GM12892 (cell line): ENCODE measurements around the gene TGIF1.

Experiments
- DNase-seq: peaks from one replicate; pipeline ENCODE4 v3.0.0; 2011; ENCODE audit not compliant: insufficient read length
- FAIRE-seq: peaks from 2 replicates; lab custom pipeline; 2011; peaks lifted over from hg19 to GRCh38; lab: Jason Lieb, UNC
- POLR2A ChIP-seq: IDR thresholded peaks from 2 replicates; pipeline ENCODE4 v1.6.1; 2011; ENCODE audit warnings: low read depth, low read length, control low read depth
- POLR2AphosphoS5 ChIP-seq: IDR thresholded peaks from 2 replicates; pipeline ENCODE4 v1.6.1; 2011; ENCODE audit warnings: low read depth, low read length, control low read depth
- TAF1 ChIP-seq: IDR thresholded peaks from 2 replicates; pipeline ENCODE4 v1.6.1; 2011; ENCODE audit warnings: low read depth, mild to moderate bottlenecking, control low read depth, low read length, borderline replicate concordance

TGIF1 gene

GRCh38 chr18:3415110-3415509, 34.9 kb upstream of the TGIF1 start:
- DNase-seq, result no peak
- no peak for FAIRE-seq
- TF ChIP-seq POLR2A (no peak), TAF1 (no peak), POLR2AphosphoS5 (no peak)

- TF ChIP-seq POLR2AphosphoS5 (no peak), TAF1 (no peak), POLR2A (no peak)
- DNase-seq, result no peak
- FAIRE-seq, result no peak
Measured at GRCh38 chr18:3418083-3418482, 31.9 kb upstream of the TGIF1 start.

DNA sequence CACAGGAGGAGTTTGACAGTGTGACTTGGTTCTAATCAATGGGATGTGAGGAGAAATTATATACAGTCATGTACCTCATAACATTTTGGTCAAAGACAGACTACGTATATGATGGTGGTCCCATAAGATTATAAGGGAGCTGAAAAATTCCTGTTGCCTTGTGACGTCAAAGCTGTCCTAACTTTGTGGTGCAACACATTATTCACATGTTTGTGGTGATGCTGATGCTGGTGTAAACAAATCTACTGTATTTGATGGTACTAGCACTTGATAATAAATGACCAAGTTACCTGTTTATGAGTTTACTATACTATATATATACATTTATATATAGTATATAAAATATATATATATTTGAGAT, 29.1 kb upstream of the TGIF1 start:
- DNase-seq (no peak), FAIRE-seq (no peak)
- TF ChIP-seq POLR2AphosphoS5 (no peak), POLR2A (no peak), TAF1 (no peak)

- no peak for TF ChIP-seq POLR2AphosphoS5
- TF ChIP-seq TAF1, result no peak
- no peak for TF ChIP-seq POLR2A
- DNase-seq (no peak), FAIRE-seq (no peak)
Measured at GRCh38 chr18:3422905-3423304, 27.1 kb upstream of the TGIF1 start.

- DNase-seq (no peak), FAIRE-seq (no peak)
- TF ChIP-seq TAF1 (no peak), POLR2A (no peak), POLR2AphosphoS5 (no peak)
Measured at GRCh38 chr18:3424280-3424890, 25.6 kb upstream of the TGIF1 start.

GRCh38 chr18:3425030-3425429, 24.9 kb upstream of the TGIF1 start:
- no peak for DNase-seq
- no peak for TF ChIP-seq TAF1
- no peak for TF ChIP-seq POLR2AphosphoS5
- TF ChIP-seq POLR2A, result no peak
- FAIRE-seq, result no peak

- no peak for FAIRE-seq
- no peak for DNase-seq
- TF ChIP-seq POLR2A (no peak), POLR2AphosphoS5 (no peak), TAF1 (no peak)
Measured at GRCh38 chr18:3425446-3425845, 24.5 kb upstream of the TGIF1 start.

GRCh38 chr18:3426074-3426473, 23.9 kb upstream of the TGIF1 start:
- no peak for FAIRE-seq
- no peak for DNase-seq

DNA sequence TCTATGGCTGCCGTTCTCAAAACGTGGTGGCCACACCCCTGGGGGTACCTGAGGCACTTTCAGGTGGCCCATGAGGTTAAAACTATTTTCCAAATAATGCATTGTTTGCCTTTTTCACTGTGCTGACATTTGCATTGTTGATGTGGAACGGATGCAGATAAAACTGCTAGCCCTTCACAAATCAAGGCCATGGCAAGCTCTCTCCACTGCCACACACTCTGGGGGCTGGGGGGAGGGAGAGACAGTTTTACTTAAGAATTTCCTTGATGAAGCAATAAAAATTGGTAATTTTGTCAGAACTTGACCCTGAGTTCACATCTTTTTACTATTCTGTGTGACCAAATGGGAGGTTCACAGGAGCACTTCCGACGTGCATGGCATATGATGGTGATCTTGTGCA, 22.0 kb upstream of the TGIF1 start:
- TF ChIP-seq POLR2AphosphoS5, result no peak
- TF ChIP-seq TAF1, result no peak
- TF ChIP-seq POLR2A, result no peak
- DNase-seq (no peak), FAIRE-seq (no peak)

More at GRCh38 chr18:3426074-3426473, 23.9 kb upstream of the TGIF1 start:
- no peak for TF ChIP-seq POLR2A
- no peak for TF ChIP-seq POLR2AphosphoS5
- no peak for TF ChIP-seq TAF1

DNA sequence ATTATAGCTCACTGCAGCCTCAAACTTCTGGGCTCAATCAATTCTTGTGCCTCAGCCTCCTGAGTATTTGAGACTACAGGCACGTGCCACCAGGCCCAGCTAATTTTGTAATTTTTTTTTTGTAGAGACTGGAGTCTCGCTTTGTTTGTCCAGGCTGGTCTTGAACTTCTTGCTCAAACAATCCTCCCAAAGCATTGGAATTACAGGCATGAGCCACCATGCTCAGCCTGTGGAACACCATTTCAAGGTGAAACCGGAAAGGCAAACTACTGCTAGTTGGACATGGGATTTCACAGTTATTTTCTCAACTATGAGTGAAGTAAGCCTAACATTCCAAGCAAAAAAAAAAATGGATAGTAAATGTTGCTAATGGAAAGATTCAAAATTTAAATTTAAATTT, 20.9 kb upstream of the TGIF1 start:
- DNase-seq (no peak), FAIRE-seq (no peak)
- TF ChIP-seq TAF1, result no peak
- TF ChIP-seq POLR2AphosphoS5, result no peak

DNA sequence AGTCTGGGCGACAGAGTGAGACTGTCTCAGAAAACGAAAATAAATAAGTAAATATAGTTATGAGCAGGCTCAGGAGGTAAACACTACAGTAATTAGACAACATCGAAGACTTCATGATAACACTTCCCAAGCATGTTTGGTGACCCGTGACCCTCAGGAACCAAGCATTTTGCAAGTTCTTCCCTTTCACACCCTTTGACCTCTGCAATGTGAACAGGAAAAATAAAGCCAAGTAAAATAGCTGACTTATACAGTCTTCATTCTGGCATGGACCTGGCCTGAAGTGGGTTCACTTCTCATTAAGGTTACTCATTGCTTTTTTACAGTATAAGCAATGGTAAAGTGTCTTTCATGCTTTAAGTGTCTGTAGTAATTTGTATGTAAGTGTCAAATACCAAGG, 15.3 kb upstream of the TGIF1 start:
- no peak for TF ChIP-seq POLR2AphosphoS5
- TF ChIP-seq POLR2A, result no peak
- no peak for TF ChIP-seq TAF1
- FAIRE-seq (no peak), DNase-seq (no peak)

GRCh38 chr18:3440341-3440740, 9.6 kb upstream of the TGIF1 start:
- FAIRE-seq (no peak), DNase-seq (no peak)
- TF ChIP-seq TAF1 (no peak), POLR2A (no peak), POLR2AphosphoS5 (no peak)

GRCh38 chr18:3441290-3441689, 8.7 kb upstream of the TGIF1 start:
- no peak for TF ChIP-seq TAF1
- no peak for TF ChIP-seq POLR2AphosphoS5
- no peak for TF ChIP-seq POLR2A
- FAIRE-seq, result no peak
- no peak for DNase-seq

DNA sequence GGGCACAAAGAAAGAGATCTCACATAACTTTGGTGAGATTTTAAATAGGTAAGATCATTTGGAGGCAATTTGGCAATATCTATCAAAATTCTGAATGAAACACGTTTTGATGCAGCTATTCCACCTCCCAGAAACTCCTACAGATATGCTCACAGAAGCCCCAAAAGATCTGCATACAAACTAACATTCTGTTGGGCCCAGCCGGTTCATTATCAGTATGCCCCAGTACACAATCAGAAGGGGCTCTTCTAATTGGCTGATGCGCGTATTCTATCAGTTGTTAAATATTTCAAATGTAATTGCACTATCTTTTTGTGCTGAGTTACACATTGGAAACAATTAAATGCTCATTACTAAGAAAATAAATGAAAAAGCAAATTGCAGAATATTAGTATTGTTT, 7.1 kb upstream of the TGIF1 start:
- no peak for DNase-seq
- no peak for TF ChIP-seq POLR2A
- TF ChIP-seq TAF1, result no peak
- no peak for TF ChIP-seq POLR2AphosphoS5
- no peak for FAIRE-seq
